Right atrium auricular region (tissue), 2 donors: ENCODE data around the gene MTUS2. TPM values are rescaled to one million over a fixed set of nuclear protein-coding genes. Genes with fewer than 3 reads are reported as not detected.
A peak's percentile ranks its signal among the peaks of the same experiment; 100 is the strongest.

Source experiments
- DNase-seq: peaks from one replicate; pipeline ENCODE4 v3.0.0-alpha.2; 2019; ENCODE audit warnings: low spot score
- H3K27ac ChIP-seq, 2 donors: fragments of 200-600 bp; sonication (generic); 1 replicate in 1 of 2; 2 replicates in 1 of 2; pipeline ENCODE4 v1.5.1; 2016 to 2019
- H3K27me3 ChIP-seq, 2 donors: fragments of 200-600 bp; sonication (generic); one replicate each; pipeline versions ENCODE4 v1.5.1 to v1.6.0; 2017 to 2019
- H3K36me3 ChIP-seq: fragments of 200-600 bp; sonication (generic); one replicate; pipeline ENCODE4 v1.5.1; 2016
- H3K4me1 ChIP-seq, 2 donors: fragments of 200-600 bp; sonication (generic); one replicate each; pipeline versions ENCODE4 v1.5.1 to v1.6.0; 2017 to 2019
- H3K4me3 ChIP-seq, 2 donors: fragments of 200-600 bp; sonication (generic); 1 replicate in 1 of 2; 2 replicates in 1 of 2; pipeline ENCODE4 v1.5.1; 2017 to 2019; ENCODE audit warnings: mild to moderate bottlenecking in 1 of 2, moderate library complexity in 1 of 2
- H3K9me3 ChIP-seq, 2 donors: fragments of 200-600 bp; sonication (generic); one replicate each; pipeline ENCODE4 v1.5.1; 2019
- CTCF ChIP-seq, 2 donors: fragments of 200-600 bp; sonication (generic); IDR thresholded peaks; one replicate each; pipeline ENCODE4 v1.5.1; 2019; ENCODE audit warnings: antibody characterized with exemption in 2 of 2
- total RNA-seq, 2 donors: library from RNA; depleted of rRNA; stranded (reverse); fragments of >200 nt; gene quantifications; one replicate each; pipeline ENCODE4 v1.1.0, GENCODE V29; 2016

The MTUS2 gene
- total RNA-seq, 2 donors from 2014 or later, result 34.6 to 142 TPM

GRCh38 chr13:29465741-29466293 is 645.7 kb downstream of the MTUS2 start:
- TF ChIP-seq CTCF (IDR thresholded peaks at IDR 0.05), result no peak
- Histone ChIP-seq H3K27me3 (no peaks in the 10 kb centered on the region), H3K27ac (peak overlapping the region; percentile 61 to 85), H3K4me1 (peaks cover 0 to 32% of the 10 kb centered on the region in 2 donors), H3K4me3 (no peak overlapping the region), H3K36me3 (no peaks in the 10 kb centered on the region), H3K9me3 (no peaks in the 10 kb centered on the region)
- DNase-seq, result no peak

DNA sequence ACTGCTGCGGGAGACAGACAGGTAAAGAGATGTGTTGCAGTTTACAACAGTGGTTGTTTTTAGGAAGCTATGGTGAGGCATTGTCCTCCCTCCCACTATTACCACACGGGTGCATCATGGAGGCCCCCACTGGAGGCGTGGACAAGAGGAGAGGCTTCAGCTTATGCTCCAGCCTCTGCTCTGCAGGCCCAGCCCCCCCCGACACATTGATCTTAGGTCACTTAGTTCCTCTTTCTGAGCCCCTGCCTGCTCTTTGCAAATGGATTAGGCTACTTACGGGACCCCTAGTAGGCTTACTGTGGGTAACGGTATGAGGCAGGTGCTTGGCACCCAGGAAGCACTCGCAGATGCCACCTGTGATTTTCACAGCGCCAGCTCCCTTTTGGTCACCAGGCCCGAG is 651.4 kb downstream of the MTUS2 start:
- no peaks in the 10 kb centered on the region for H3K27me3 ChIP-seq
- no peaks in the 10 kb centered on the region for H3K9me3 ChIP-seq
- H3K27ac ChIP-seq, result no peak overlapping the region
- peaks cover 0 to under 1% of the 10 kb centered on the region in 2 donors for H3K4me1 ChIP-seq
- no peak for TF ChIP-seq CTCF (IDR thresholded peaks at IDR 0.05)
- H3K36me3 ChIP-seq, result no peaks in the 10 kb centered on the region
- no peak overlapping the region for H3K4me3 ChIP-seq
- no peak for DNase-seq

- Histone ChIP-seq H3K27me3 (no peaks in the 10 kb centered on the region), H3K4me3 (no peak overlapping the region), H3K9me3 (no peaks in the 10 kb centered on the region), H3K36me3 (no peaks in the 10 kb centered on the region), H3K27ac (no peak overlapping the region), H3K4me1 (no peaks in the 10 kb centered on the region)
- TF ChIP-seq CTCF (IDR thresholded peaks at IDR 0.05), result peak; percentile 72 to 77
- DNase-seq, result peak; percentile 52
These were observed 652.3 kb downstream of the MTUS2 start for GRCh38 chr13:29472332-29472961.

GRCh38 chr13:29473166-29473565 is 653.0 kb downstream of the MTUS2 start:
- Histone ChIP-seq H3K36me3 (no peaks in the 10 kb centered on the region), H3K4me1 (no peaks in the 10 kb centered on the region), H3K4me3 (no peak overlapping the region), H3K27me3 (no peaks in the 10 kb centered on the region), H3K27ac (no peak overlapping the region), H3K9me3 (no peaks in the 10 kb centered on the region)
- no peak for DNase-seq
- TF ChIP-seq CTCF (IDR thresholded peaks at IDR 0.05), result no peak

GRCh38 chr13:29474991-29475390 is 654.9 kb downstream of the MTUS2 start:
- no peak overlapping the region for H3K27ac ChIP-seq
- TF ChIP-seq CTCF (IDR thresholded peaks at IDR 0.05), result no peak
- no peaks in the 10 kb centered on the region for H3K36me3 ChIP-seq
- DNase-seq, result no peak
- H3K4me3 ChIP-seq, result no peak overlapping the region
- no peaks in the 10 kb centered on the region for H3K4me1 ChIP-seq
- H3K27me3 ChIP-seq, result no peaks in the 10 kb centered on the region
- no peaks in the 10 kb centered on the region for H3K9me3 ChIP-seq

- DNase-seq, result no peak
- Histone ChIP-seq H3K4me3 (no peak overlapping the region), H3K27me3 (no peaks in the 10 kb centered on the region), H3K4me1 (peaks cover 0 to 6% of the 10 kb centered on the region in 2 donors), H3K36me3 (no peaks in the 10 kb centered on the region), H3K9me3 (no peaks in the 10 kb centered on the region), H3K27ac (no peak overlapping the region)
- TF ChIP-seq CTCF (IDR thresholded peaks at IDR 0.05), result no peak
These were observed 655.9 kb downstream of the MTUS2 start for GRCh38 chr13:29476046-29476445.
